ENCODE data around the gene FAM20C. TPM values are rescaled to one million over a fixed set of nuclear protein-coding genes. Genes with fewer than 3 reads are reported as not detected.

Gene FAM20C
- total RNA-seq, 1 experiment from 2014 or later, result 132 TPM

DNA sequence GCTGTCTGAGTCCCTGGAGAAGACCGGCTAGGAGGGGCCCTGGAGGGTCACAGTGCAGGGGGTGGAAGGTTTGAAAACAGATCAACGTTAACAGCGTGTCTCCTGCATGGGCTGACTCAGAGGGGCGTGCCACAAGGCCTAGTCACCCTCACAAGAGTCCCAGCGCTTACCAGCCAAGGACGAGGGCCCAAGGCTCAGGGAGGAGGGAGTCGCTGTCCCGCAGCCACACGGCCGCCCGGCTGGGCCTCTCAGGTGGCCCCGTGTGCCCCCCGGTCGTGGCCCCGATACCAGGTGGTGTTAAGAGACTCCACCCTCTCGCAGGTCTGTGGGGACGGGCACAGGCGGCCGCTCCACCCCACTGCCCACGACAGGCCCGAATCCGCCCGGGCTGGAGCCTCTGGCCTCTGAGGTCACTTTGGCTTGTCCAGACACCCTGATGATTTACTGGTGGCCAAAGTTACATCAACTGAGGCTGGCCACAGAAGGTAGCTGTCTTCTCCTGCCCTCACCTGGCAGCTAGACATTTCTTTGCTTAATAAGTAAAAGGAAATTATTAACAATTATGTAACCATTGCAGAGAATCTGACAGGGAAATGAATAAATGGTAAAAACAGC, 34.0 kb downstream of the FAM20C start:
- DNase-seq (ENCODE audit: low spot score), result peak; percentile 91

DNA sequence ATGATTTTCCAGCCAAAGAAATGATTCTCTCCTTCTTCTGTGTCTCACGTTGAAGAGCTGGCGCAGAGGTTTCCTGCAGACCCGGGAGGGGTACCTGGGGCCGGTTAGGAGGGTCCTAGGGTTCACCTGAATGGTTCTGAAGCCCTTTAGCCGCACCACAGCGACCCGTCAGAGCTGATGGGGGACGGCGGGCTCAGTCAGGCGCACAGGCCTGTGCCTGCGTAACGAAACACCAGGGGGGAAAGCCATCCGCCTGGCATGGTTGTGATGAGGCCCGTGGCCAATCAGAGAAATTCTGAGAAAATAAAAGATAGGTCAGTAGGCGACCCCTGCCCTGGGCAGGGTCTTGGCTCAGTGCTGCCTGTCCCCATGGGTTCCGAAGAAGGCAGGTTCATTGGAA, 35.6 kb downstream of the FAM20C start:
- no peak for DNase-seq (ENCODE audit: low spot score)

GRCh38 chr7:228610-229009, 36.2 kb downstream of the FAM20C start:
- DNase-seq (ENCODE audit: low spot score), result no peak

- DNase-seq (ENCODE audit: low spot score), result peak; percentile 100
These were observed 37.0 kb downstream of the FAM20C start for GRCh38 chr7:229184-229964.

DNA sequence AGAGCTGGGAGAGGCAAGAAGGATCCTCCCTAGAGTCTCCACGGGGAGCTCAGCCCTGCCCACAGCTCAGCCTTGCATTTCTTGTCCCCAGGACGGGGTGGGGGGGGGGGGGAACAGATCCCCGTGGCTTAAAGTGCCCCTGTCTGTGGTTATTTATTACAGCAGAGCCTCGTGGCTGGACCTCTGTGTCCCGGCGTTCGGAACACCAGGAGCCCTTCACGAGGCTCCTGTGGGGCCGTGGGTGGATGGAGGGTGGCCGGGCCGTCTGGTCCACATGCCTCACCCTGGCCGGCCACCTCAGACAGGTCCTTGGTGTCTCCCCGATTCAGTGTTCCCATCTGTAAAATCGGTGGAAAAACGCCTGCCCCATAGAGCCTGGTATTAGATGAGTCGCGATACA, 37.9 kb downstream of the FAM20C start:
- no peak for DNase-seq (ENCODE audit: low spot score)

- DNase-seq (ENCODE audit: low spot score), result no peak
These were observed 38.9 kb downstream of the FAM20C start for GRCh38 chr7:231030-231857.

- DNase-seq (ENCODE audit: low spot score), result no peak
These were observed 39.5 kb downstream of the FAM20C start for GRCh38 chr7:231858-232246.

DNA sequence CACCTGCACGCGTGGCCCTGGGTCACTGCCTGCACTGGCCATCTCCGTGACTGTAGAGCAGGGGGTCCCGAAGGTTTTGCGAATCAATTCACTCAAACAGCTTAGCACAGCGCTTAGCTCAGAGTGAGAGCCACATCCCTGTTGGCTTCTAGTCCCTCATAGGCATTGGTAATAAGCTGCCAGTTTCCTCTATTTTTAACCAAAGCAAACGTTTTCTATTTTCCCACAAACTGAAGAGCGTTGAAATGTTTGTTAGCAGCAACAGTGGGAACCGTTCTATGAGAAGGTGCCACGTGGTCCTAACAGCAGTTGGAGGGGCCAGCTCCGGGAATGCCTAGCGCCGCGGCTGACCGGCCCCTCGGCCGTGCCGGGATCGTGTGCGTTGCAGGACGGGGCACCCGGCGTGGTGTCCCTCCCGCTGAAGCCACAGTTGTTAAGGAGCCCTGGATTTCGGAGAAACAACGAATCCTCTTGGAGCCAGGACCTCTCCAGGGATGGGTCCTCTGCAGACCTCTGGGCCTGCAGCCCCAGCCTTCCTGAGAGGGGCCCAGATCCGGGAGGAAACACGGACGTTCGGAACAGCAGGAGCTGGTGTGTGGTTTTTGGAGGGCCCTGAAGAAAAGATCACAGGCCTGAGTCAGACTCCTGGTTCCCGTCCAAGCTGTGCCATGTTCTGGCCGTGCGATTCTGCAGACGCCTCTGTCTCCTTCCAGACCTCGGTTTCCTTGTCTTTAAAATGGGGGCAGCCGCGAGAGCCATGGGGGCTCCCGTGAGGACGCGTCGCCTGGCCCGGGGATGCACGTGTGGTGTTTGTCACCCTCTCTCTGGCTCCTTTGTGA, 40.3 kb downstream of the FAM20C start:
- DNase-seq (ENCODE audit: low spot score), result peak; percentile 90

GRCh38 chr7:233249-234035, 41.1 kb downstream of the FAM20C start:
- DNase-seq (ENCODE audit: low spot score), result peak; percentile 89

DNA sequence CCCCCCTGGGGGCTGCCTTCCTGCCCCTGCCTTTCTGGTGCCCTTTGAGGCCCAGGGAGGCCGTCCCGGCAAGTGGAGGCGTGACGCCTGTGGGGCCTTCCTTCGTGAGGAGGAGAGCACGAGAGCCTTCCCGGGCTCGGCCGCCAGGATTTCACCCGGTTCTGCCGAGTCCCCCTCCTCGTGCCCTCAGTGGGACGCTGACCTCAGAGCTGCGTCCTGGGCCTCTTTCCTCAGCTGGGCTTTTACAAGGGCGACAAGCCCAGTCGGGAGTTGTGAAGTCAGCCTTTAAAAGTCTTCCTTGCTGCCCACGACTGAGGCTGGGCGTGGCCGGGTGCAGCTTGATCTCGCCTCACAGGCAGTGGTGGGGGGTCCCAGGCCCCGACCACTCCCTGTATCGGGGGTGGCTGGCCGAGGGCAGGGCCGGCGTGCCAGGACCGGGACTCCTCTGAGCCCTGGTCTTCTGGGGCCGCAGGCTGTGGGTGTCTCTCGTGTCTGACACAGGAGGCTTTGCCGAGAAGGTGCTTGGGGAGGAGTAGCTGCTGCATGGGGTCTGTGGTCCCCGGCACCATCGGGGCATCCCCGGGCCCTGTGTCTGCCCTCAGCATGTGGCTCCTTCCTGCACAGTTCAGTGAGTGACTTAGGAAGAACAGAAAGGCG, 41.8 kb downstream of the FAM20C start:
- DNase-seq (ENCODE audit: low spot score), result peak; percentile 88

GRCh38 chr7:234708-235553, 42.6 kb downstream of the FAM20C start:
- peak; percentile 100 for DNase-seq (ENCODE audit: low spot score)

GRCh38 chr7:235576-236395, 43.4 kb downstream of the FAM20C start:
- DNase-seq (ENCODE audit: low spot score), result no peak

GRCh38 chr7:236967-237366, 44.6 kb downstream of the FAM20C start:
- no peak for DNase-seq (ENCODE audit: low spot score)

- DNase-seq (ENCODE audit: low spot score), result no peak
These were observed 45.0 kb downstream of the FAM20C start for GRCh38 chr7:237385-237784.

GRCh38 chr7:240146-240676, 47.8 kb downstream of the FAM20C start:
- no peak for DNase-seq (ENCODE audit: low spot score)

DNA sequence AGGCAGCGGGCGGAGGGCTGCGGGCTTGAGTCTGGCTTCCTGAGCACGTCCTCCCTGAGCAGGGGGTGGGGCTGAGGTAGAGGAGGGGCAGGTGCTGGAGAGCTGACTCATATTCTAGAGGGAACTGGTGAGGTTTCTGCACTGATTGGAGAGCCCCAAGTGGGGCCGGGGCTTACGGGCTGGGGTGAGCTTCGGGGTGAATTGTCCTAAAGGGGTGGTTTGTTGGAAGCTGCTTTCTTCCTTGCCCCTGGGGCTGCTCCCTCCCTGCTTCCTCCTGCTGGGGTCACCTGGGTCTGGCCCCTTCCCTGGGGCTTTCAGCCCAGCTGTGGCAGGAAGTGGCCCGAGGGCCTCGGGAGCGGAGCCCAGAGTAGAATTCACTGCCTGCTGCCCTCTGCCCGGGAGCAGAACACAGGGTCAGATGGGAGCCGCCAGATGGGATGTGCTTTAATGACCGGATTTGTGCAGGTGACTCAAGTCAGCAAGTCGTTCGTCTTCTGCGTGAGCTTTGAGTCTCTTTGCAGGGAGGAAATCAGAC, 48.6 kb downstream of the FAM20C start:
- no peak for DNase-seq (ENCODE audit: low spot score)

GRCh38 chr7:241513-241912, 49.1 kb downstream of the FAM20C start:
- no peak for DNase-seq (ENCODE audit: low spot score)

All from H4 (cell line).